GM21717 (cell line): ENCODE data around the gene TMEM214.

ENCODE experiments used
- ATAC-seq: cut with Tn5 transposase; IDR thresholded peaks from one replicate; pipeline ENCODE4 v1.9.1; 2021; ENCODE audit warnings: mild to moderate bottlenecking, moderate library complexity; ENCODE audit not compliant: unreplicated experiment

Gene TMEM214

DNA sequence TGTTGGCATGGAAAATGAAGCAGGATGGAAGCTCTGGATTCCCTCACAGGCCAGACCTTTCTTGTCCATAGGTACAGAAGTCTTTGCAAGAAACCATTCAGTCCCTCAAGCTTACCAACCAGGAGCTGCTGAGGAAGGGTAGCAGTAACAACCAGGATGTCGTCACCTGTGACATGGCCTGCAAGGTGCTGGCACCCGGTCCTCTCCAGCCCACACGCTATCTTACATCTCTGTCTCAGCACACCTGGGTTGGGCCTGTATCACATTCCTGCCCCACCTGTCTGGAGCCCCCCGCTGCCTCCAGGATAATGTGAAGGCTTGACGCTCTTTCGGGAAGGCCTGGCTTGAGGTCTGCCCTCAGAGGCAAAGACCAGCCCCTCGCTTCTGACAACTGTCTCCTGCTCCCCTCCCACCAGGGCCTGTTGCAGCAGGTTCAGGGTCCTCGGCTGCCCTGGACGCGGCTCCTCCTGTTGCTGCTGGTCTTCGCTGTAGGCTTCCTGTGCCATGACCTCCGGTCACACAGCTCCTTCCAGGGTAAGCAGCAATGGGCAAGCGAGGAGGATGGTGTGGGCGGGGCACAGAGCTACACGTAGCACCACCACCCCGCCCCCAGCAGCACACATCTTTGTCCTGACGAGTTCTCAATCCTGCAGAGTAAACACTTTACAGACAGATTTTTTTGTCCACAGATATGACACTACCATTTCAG is 6.0 kb downstream of the TMEM214 start:
- ATAC-seq: no peak

- no peak for ATAC-seq
These were observed 6.7 kb downstream of the TMEM214 start for GRCh38 chr2:27039426-27039825.

- no peak for ATAC-seq
These were observed 7.1 kb downstream of the TMEM214 start for GRCh38 chr2:27039871-27040270.

GRCh38 chr2:27040282-27040681 is 7.5 kb downstream of the TMEM214 start:
- no peak for ATAC-seq

DNA sequence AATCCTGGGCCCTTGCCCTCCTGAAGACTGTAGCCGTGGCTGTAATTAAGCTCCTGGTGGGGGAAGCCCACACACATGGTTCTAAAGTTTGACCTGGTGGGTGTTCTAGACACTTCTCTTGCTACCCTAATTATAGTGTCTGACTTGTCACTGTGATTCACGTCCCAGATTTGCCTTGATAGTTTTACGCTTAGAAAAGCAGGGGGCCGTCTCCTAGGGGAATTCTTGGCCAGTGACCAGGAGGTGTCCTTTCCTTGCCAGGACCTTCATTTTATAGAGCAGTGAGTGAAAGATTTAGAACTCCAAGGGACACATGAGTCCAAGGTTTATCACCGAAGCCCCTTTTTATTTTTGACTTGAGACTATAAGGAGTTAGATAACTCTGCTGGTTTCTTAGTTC is 9.0 kb downstream of the TMEM214 start:
- no peak for ATAC-seq

GRCh38 chr2:27042159-27042661 is 9.4 kb downstream of the TMEM214 start:
- no peak for ATAC-seq

GRCh38 chr2:27042985-27043634 is 10.3 kb downstream of the TMEM214 start:
- ATAC-seq: no peak

GRCh38 chr2:27049422-27050280 is 16.9 kb downstream of the TMEM214 start:
- ATAC-seq: peak; percentile 13

- ATAC-seq: peak; percentile 61
These were observed 17.7 kb downstream of the TMEM214 start for GRCh38 chr2:27050281-27050995.

DNA sequence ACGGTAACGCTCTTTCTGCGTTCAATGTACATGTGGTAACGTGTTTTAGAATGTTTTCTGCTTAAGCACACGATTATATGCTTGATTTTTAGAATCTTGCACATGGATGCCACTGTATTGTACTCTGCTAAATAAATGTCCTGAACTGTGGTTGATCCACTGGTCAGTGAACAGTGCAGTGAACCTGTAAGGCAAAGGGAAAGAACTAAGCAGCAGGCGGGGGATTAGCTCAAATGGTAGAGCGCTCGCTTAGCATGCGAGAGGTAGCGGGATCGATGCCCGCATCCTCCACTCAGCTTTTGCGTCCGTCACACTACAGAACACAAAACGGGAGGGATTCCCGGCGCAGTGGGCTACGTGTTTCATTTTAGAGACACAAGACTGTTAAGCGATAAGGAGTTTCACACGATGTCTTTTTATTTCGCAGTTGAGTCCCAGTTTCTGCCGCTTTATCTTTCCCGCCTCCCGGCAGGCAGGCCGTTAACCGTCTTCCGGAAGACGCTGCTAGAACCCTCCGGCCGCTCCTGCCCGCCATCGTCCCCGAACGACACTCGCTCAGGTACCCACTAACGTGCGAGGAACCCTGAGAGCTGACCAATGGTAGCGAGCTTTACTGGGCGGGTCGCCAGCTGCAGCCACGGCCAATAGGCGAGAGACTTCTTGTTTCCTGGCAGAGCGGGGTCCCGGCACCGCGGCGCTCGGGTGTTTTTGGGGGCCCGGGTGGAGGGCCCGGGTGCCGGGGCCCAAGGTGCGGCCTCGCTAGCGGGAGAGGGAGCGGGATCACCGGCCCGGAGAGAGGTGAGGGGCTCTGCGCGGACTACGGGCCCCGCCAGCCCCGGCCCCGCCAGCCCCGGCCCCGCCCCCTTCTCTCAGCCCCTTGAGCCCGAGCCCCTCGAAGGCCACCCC is 18.5 kb downstream of the TMEM214 start, which contains the start of gene AGBL5:
Gene AGBL5, plus strand, starts transcription at position 673 of the 906 bp plus-strand sequence. CDS start 1,291 bp downstream, outside the sequence.
- peak; percentile 58 for ATAC-seq

DNA sequence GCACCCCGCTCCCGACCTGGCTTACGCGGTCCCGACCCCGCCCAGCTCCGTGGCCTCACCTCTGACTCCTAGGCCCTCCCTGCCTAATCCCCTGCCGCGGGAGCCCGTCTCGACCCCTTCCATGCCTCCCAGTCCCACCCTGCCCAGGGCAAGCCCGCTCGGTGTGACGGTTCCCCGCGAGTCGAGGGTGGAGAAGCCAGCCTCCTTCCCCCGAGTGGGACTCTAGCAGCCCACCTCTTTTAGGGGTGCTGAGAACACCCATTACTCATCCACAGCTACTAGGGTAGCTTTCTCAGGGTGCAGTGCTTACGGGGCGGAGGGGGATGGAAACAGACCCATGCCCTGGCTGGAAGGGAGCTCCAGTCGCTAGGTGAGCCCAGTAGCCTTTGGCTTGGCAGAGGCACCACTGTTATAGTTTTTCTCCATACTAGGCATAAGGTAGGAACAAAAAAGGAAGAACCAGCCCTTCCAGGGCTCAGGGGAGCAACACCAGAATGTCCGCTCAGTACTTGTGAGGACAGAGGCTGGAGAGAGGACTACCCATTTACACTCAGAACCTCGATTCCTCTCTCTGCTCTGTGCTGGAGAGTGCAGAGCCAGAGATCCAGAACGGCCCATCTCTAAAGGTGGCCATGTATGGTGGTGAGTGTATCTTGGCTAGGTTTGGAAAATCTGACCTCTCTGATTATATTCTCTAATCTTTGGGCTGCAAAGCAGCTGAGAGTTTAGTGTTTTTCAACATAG is 19.3 kb downstream of the TMEM214 start:
- ATAC-seq: no peak

DNA sequence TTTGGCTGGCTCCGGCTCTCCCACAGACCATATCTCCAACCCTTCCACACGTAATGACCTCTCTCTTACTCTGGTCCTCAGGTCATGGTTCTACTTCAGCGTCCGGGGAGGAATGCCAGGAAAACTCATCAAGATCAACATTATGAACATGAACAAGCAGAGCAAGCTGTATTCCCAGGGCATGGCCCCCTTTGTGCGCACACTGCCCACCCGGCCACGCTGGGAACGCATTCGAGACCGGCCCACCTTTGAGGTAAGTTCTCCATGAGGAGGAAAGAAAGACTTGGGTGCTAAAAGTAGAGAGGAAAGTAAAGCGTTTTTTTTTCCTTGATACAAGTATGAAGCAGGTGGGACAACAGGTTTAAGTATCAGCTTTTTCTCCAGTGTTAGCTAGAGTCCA is 20.6 kb downstream of the TMEM214 start:
- ATAC-seq: no peak

- ATAC-seq: no peak
These were observed 21.0 kb downstream of the TMEM214 start for GRCh38 chr2:27053776-27054175.

GRCh38 chr2:27054721-27055120 is 22.0 kb downstream of the TMEM214 start:
- no peak for ATAC-seq

DNA sequence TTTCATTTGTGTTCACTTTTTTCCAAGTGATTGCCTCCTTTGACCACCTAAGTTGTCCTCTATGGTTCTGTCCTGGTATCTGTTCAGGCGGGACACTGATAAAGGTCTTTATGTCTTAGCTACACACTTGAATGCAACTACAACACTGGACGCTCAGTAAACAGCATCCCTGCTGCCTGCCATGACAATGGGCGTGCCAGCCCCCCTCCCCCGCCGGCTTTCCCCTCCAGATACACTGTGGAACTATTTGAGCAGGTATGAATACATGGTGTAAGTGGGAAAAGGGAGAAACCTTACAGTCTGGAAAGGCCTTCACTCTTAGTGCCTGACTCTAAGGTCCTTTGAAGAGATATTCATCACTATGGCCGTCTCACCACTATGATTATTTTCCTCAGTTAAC is 24.4 kb downstream of the TMEM214 start:
- ATAC-seq: no peak

DNA sequence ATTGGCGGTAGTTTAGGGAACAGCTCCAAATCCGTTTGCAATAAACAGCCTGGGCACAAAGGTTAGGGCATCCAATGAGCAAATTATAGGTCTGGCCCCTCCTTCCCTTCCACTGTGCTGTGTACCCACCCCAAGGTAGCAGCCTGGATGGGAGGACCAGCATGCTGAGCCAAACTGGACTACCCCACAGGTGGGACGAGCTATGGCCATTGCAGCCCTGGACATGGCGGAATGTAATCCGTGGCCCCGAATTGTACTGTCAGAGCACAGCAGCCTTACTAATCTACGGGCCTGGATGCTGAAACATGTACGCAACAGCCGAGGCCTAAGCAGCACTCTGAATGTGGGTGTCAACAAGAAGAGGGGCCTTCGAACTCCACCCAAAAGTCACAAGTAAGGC is 25.4 kb downstream of the TMEM214 start:
- ATAC-seq: no peak

DNA sequence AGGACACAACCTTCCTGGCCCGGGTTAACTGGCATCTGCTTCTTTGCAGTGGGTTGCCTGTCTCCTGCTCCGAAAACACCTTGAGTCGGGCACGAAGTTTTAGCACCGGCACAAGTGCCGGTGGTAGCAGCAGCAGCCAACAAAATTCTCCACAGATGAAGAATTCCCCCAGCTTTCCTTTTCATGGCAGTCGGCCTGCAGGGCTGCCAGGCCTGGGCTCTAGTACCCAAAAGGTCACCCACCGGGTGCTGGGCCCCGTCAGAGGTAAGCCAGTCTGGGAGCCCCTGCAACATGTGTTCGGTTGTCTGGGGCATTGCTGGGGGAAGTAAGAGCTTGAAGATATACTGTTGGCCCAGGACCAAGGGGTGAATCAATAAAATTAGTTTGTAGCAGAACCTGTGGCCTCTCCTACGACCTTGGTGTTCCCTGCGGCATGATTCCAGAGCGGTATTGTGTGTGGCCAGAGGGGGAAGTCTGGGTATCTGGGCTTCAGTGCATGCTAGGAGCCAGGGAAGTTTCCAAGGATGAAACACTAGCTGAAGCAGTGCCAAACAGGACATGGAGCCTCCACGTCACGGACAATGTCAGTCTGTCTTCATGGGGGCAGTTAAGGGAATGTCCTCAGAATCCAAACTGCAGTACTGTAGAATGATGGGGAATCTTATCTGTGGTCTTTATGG is 26.5 kb downstream of the TMEM214 start:
- ATAC-seq: no peak

GRCh38 chr2:27060323-27060722 is 27.6 kb downstream of the TMEM214 start:
- ATAC-seq: no peak
